Measurements from ENCODE around the gene ALX4.
A peak's percentile ranks its signal among the peaks of the same experiment; 100 is the strongest.

- TF ChIP-seq CTCF (conservative IDR thresholded peaks at IDR 0.05; ENCODE audit: low read length) (peak; percentile 58), EZH2phosphoT487 (IDR thresholded peaks at IDR 0.05; ENCODE audit: borderline replicate concordance) (no peak)
These were observed 42.1 kb upstream of the ALX4 start for GRCh38 chr11:44351898-44352498.

All from Loucy (cell line).